Measurements from ENCODE around the gene ADGRG1.

The ADGRG1 gene

GRCh38 chr16:57606147-57606846 lies 22.1 kb upstream of the ADGRG1 start:
- H3K4me3 ChIP-seq (ENCODE audit: low read length): no peak overlapping the region
- DNase-seq (ENCODE audit: low read depth): no peak
- TF ChIP-seq CTCF (IDR thresholded peaks at IDR 0.05; ENCODE audit: insufficient read depth, low read depth, low read length, missing control alignments): no peak

- no peak for DNase-seq (ENCODE audit: low read depth)
- TF ChIP-seq CTCF (IDR thresholded peaks at IDR 0.05; ENCODE audit: insufficient read depth, low read depth, low read length, missing control alignments): no peak
- H3K4me3 ChIP-seq (ENCODE audit: low read length): no peak overlapping the region
Measured at GRCh38 chr16:57606847-57607501, 21.5 kb upstream of the ADGRG1 start.

- no peak for DNase-seq (ENCODE audit: low read depth)
- no peak for TF ChIP-seq CTCF (IDR thresholded peaks at IDR 0.05; ENCODE audit: insufficient read depth, low read depth, low read length, missing control alignments)
- H3K4me3 ChIP-seq (ENCODE audit: low read length): no peak overlapping the region
Measured at GRCh38 chr16:57607676-57608461, 20.6 kb upstream of the ADGRG1 start.

- DNase-seq (ENCODE audit: low read depth): no peak
- TF ChIP-seq CTCF (IDR thresholded peaks at IDR 0.05; ENCODE audit: insufficient read depth, low read depth, low read length, missing control alignments): no peak
- no peak overlapping the region for H3K4me3 ChIP-seq (ENCODE audit: low read length)
Measured at GRCh38 chr16:57608462-57609113, 19.8 kb upstream of the ADGRG1 start.

- peak; percentile 41 for TF ChIP-seq CTCF (IDR thresholded peaks at IDR 0.05; ENCODE audit: insufficient read depth, low read depth, low read length, missing control alignments)
- no peak overlapping the region for H3K4me3 ChIP-seq (ENCODE audit: low read length)
- peak; percentile 36 for DNase-seq (ENCODE audit: low read depth)
Measured at GRCh38 chr16:57609541-57610401, 18.7 kb upstream of the ADGRG1 start.

GRCh38 chr16:57610611-57611010 lies 17.8 kb upstream of the ADGRG1 start:
- no peak for DNase-seq (ENCODE audit: low read depth)
- no peak for TF ChIP-seq CTCF (IDR thresholded peaks at IDR 0.05; ENCODE audit: insufficient read depth, low read depth, low read length, missing control alignments)
- no peak overlapping the region for H3K4me3 ChIP-seq (ENCODE audit: low read length)

All from epithelial cell of esophagus (primary cell).